ENCODE measurements around the gene PLEKHS1.

Gene PLEKHS1

GRCh38 chr10:113751181-113751732 lies at the start of gene PLEKHS1:
PLEKHS1 (plus strand) TSS chr10:113751682; CDS start chr10:113755278, 3,596 bp downstream.
- Mint-ChIP-seq H3K4me3 (no peak within 1 kb of the TSS), H3K4me1 (ENCODE audit: low read depth) (no peaks in the 10 kb centered on the region), H3K36me3 (ENCODE audit: low read depth) (no peaks in the 10 kb centered on the region), H3K9me3 (no peaks in the 10 kb centered on the region), H3K27me3 (peaks cover 23% of the 10 kb centered on the region), H3K27ac (no peak within 1 kb of the TSS)
- DNase-seq = no peak

- no peak overlapping the region for H3K27ac Mint-ChIP-seq
- no peak for DNase-seq
- H3K4me1 Mint-ChIP-seq (ENCODE audit: low read depth) = peaks cover 31% of the 10 kb centered on the region
- no peak overlapping the region for H3K4me3 Mint-ChIP-seq
- peaks cover 32% of the 10 kb centered on the region for H3K36me3 Mint-ChIP-seq (ENCODE audit: low read depth)
- H3K9me3 Mint-ChIP-seq = no peaks in the 10 kb centered on the region
- H3K27me3 Mint-ChIP-seq = no peaks in the 10 kb centered on the region
Observed at GRCh38 chr10:113704637-113705343, 46.7 kb upstream of the PLEKHS1 start.

GRCh38 chr10:113705344-113705652 lies 46.2 kb upstream of the PLEKHS1 start:
- no peak for DNase-seq
- Mint-ChIP-seq H3K27ac (no peak overlapping the region), H3K9me3 (no peaks in the 10 kb centered on the region), H3K4me3 (no peak overlapping the region), H3K4me1 (ENCODE audit: low read depth) (peaks cover 33% of the 10 kb centered on the region), H3K27me3 (no peaks in the 10 kb centered on the region), H3K36me3 (ENCODE audit: low read depth) (peaks cover 29% of the 10 kb centered on the region)

- Mint-ChIP-seq H3K4me3 (no peak overlapping the region), H3K27ac (no peak overlapping the region), H3K9me3 (no peaks in the 10 kb centered on the region), H3K27me3 (no peaks in the 10 kb centered on the region), H3K36me3 (ENCODE audit: low read depth) (peaks cover 32% of the 10 kb centered on the region), H3K4me1 (ENCODE audit: low read depth) (peaks cover 33% of the 10 kb centered on the region)
- DNase-seq = no peak
Observed at GRCh38 chr10:113706623-113707022, 44.9 kb upstream of the PLEKHS1 start.

- Mint-ChIP-seq H3K9me3 (no peaks in the 10 kb centered on the region), H3K27me3 (no peaks in the 10 kb centered on the region), H3K27ac (peak overlapping the region; percentile 47), H3K36me3 (ENCODE audit: low read depth) (peaks cover 35% of the 10 kb centered on the region), H3K4me1 (ENCODE audit: low read depth) (peaks cover 31% of the 10 kb centered on the region), H3K4me3 (no peak overlapping the region)
- no peak for DNase-seq
Observed at GRCh38 chr10:113708640-113709039, 42.8 kb upstream of the PLEKHS1 start.

- peak overlapping the region; percentile 60 for H3K27ac Mint-ChIP-seq
- DNase-seq = no peak
- no peak overlapping the region for H3K4me3 Mint-ChIP-seq
- H3K4me1 Mint-ChIP-seq (ENCODE audit: low read depth) = peaks cover 31% of the 10 kb centered on the region
- H3K9me3 Mint-ChIP-seq = no peaks in the 10 kb centered on the region
- no peaks in the 10 kb centered on the region for H3K27me3 Mint-ChIP-seq
- peaks cover 39% of the 10 kb centered on the region for H3K36me3 Mint-ChIP-seq (ENCODE audit: low read depth)
Observed at GRCh38 chr10:113709221-113709838, 42.2 kb upstream of the PLEKHS1 start.

- no peak for DNase-seq
- peaks cover 30% of the 10 kb centered on the region for H3K4me1 Mint-ChIP-seq (ENCODE audit: low read depth)
- no peak overlapping the region for H3K4me3 Mint-ChIP-seq
- H3K27me3 Mint-ChIP-seq = no peaks in the 10 kb centered on the region
- no peak overlapping the region for H3K27ac Mint-ChIP-seq
- H3K9me3 Mint-ChIP-seq = no peaks in the 10 kb centered on the region
- peaks cover 52% of the 10 kb centered on the region for H3K36me3 Mint-ChIP-seq (ENCODE audit: low read depth)
Observed at GRCh38 chr10:113711142-113711541, 40.3 kb upstream of the PLEKHS1 start.

GRCh38 chr10:113712024-113712423 lies 39.5 kb upstream of the PLEKHS1 start:
- Mint-ChIP-seq H3K4me1 (ENCODE audit: low read depth) (peaks cover 21% of the 10 kb centered on the region), H3K9me3 (no peaks in the 10 kb centered on the region), H3K27me3 (no peaks in the 10 kb centered on the region), H3K36me3 (ENCODE audit: low read depth) (peaks cover 61% of the 10 kb centered on the region), H3K4me3 (no peak overlapping the region), H3K27ac (no peak overlapping the region)
- no peak for DNase-seq

GRCh38 chr10:113712755-113713639 lies 38.5 kb upstream of the PLEKHS1 start:
- H3K9me3 Mint-ChIP-seq = no peaks in the 10 kb centered on the region
- peaks cover 69% of the 10 kb centered on the region for H3K36me3 Mint-ChIP-seq (ENCODE audit: low read depth)
- peaks cover 16% of the 10 kb centered on the region for H3K4me1 Mint-ChIP-seq (ENCODE audit: low read depth)
- H3K4me3 Mint-ChIP-seq = no peak overlapping the region
- no peak for DNase-seq
- no peaks in the 10 kb centered on the region for H3K27me3 Mint-ChIP-seq
- no peak overlapping the region for H3K27ac Mint-ChIP-seq

- Mint-ChIP-seq H3K4me1 (ENCODE audit: low read depth) (peaks cover 11% of the 10 kb centered on the region), H3K36me3 (ENCODE audit: low read depth) (peaks cover 75% of the 10 kb centered on the region), H3K27me3 (no peaks in the 10 kb centered on the region), H3K9me3 (no peaks in the 10 kb centered on the region), H3K4me3 (no peak overlapping the region), H3K27ac (no peak overlapping the region)
- DNase-seq = no peak
Observed at GRCh38 chr10:113713640-113713982, 37.9 kb upstream of the PLEKHS1 start.

- no peak for DNase-seq
- H3K4me3 Mint-ChIP-seq = no peak overlapping the region
- H3K4me1 Mint-ChIP-seq (ENCODE audit: low read depth) = no peaks in the 10 kb centered on the region
- H3K9me3 Mint-ChIP-seq = no peaks in the 10 kb centered on the region
- H3K27me3 Mint-ChIP-seq = no peaks in the 10 kb centered on the region
- no peak overlapping the region for H3K27ac Mint-ChIP-seq
- H3K36me3 Mint-ChIP-seq (ENCODE audit: low read depth) = peaks cover 80% of the 10 kb centered on the region
Observed at GRCh38 chr10:113716109-113716910, 35.2 kb upstream of the PLEKHS1 start.

GRCh38 chr10:113718969-113719822 lies 32.3 kb upstream of the PLEKHS1 start:
- Mint-ChIP-seq H3K36me3 (ENCODE audit: low read depth) (peaks cover 89% of the 10 kb centered on the region), H3K4me3 (no peak overlapping the region), H3K27me3 (no peaks in the 10 kb centered on the region)

GRCh38 chr10:113720386-113720785 lies 31.1 kb upstream of the PLEKHS1 start:
- no peak for DNase-seq
- no peak overlapping the region for H3K4me3 Mint-ChIP-seq
- H3K27me3 Mint-ChIP-seq = no peaks in the 10 kb centered on the region
- no peak overlapping the region for H3K27ac Mint-ChIP-seq
- no peaks in the 10 kb centered on the region for H3K9me3 Mint-ChIP-seq
- peaks cover 90% of the 10 kb centered on the region for H3K36me3 Mint-ChIP-seq (ENCODE audit: low read depth)
- no peaks in the 10 kb centered on the region for H3K4me1 Mint-ChIP-seq (ENCODE audit: low read depth)

More at GRCh38 chr10:113718969-113719822, 32.3 kb upstream of the PLEKHS1 start:
- no peak for DNase-seq
- Mint-ChIP-seq H3K9me3 (no peaks in the 10 kb centered on the region), H3K27ac (no peak overlapping the region), H3K4me1 (ENCODE audit: low read depth) (no peaks in the 10 kb centered on the region)

Measured in activated T-cell treated with anti-CD3 and anti-CD28 coated beads, Interleukin-2, amount 50 U/mL, for 24 hours (primary cell).